Measurements from ENCODE around the gene XAB2.

DNA sequence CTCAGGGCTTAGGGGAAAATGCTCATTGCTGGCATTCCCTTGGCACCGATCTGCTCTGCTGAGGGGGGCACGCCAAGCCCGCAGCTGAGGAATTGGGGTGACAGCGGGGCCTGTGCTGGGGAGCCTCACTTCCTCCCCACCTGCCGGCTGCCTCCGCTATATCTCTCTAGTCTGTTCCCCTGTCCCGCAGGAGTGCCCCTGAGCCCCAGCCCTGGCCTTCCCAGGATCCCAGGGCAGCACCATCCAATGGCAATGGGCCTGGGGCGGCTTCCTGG lies 17.0 kb upstream of the XAB2 start:
- TF ChIP-seq CTCF (IDR thresholded peaks at IDR 0.05) (no peak), POLR2A (IDR thresholded peaks at IDR 0.05) (no peak)
